Upper lobe of left lung (tissue), 4 donors: ENCODE results near the gene BRINP2.

Experiments used
- CTCF ChIP-seq, 6 experiments: fragments of 450-650 bp in 4 of 6; fragments of 200-600 bp in 2 of 6; sonication (generic) in 2 of 6; IDR thresholded peaks; one replicate each; pipeline ENCODE4 v1.5.1; 2016 to 2019; ENCODE audit warnings: antibody characterized with exemption in 6 of 6
- POLR2A ChIP-seq, 4 donors: fragments of 450-650 bp; IDR thresholded peaks; one replicate each; pipeline ENCODE4 v1.5.1; 2016 to 2017; ENCODE audit warnings: antibody characterized with exemption in 4 of 4, mild to moderate bottlenecking in 2 of 4

GRCh38 chr1:177301425-177302124 lies 130.8 kb downstream of the BRINP2 start:
- TF ChIP-seq CTCF (IDR thresholded peaks at IDR 0.05) (no peak), POLR2A (IDR thresholded peaks at IDR 0.05) (no peak)
